Activated naive CD8-positive, alpha-beta T cell treated with anti-CD3 and anti-CD28 coated beads for 36 hours (primary cell): ENCODE measurements around the gene SPAG9. TPM values are rescaled to one million over a fixed set of nuclear protein-coding genes. Genes with fewer than 3 reads are reported as not detected.

ENCODE experiments used
- DNase-seq: peaks from one replicate; pipeline ENCODE4 v3.0.0; 2021
- H3K27ac Mint-ChIP-seq: one replicate; pipeline ENCODE4 v1.8.0; 2022; ENCODE audit warnings: mild to moderate bottlenecking, moderate library complexity, mixed read lengths
- H3K27me3 Mint-ChIP-seq: one replicate; pipeline ENCODE4 v1.8.0; 2022; ENCODE audit warnings: mild to moderate bottlenecking, mixed read lengths
- H3K36me3 Mint-ChIP-seq: one replicate; pipeline ENCODE4 v1.8.0; 2021; ENCODE audit warnings: mild to moderate bottlenecking, mixed read lengths
- H3K4me1 Mint-ChIP-seq: one replicate; pipeline ENCODE4 v1.8.0; 2021; ENCODE audit warnings: mixed read lengths
- H3K4me3 Mint-ChIP-seq: one replicate; pipeline ENCODE4 v1.8.0; 2022; ENCODE audit warnings: mild to moderate bottlenecking, moderate library complexity, mixed read lengths
- H3K9me3 Mint-ChIP-seq: one replicate; pipeline ENCODE4 v1.8.0; 2022; ENCODE audit warnings: mixed read lengths
- total RNA-seq, 2 experiments: library from RNA; stranded (reverse); gene quantifications; one replicate each; pipeline ENCODE4 v1.2.3, GENCODE V29; 2021

SPAG9 gene
- total RNA-seq, 2 experiments from 2014 or later, result 27.4 to 30.2 TPM

DNA sequence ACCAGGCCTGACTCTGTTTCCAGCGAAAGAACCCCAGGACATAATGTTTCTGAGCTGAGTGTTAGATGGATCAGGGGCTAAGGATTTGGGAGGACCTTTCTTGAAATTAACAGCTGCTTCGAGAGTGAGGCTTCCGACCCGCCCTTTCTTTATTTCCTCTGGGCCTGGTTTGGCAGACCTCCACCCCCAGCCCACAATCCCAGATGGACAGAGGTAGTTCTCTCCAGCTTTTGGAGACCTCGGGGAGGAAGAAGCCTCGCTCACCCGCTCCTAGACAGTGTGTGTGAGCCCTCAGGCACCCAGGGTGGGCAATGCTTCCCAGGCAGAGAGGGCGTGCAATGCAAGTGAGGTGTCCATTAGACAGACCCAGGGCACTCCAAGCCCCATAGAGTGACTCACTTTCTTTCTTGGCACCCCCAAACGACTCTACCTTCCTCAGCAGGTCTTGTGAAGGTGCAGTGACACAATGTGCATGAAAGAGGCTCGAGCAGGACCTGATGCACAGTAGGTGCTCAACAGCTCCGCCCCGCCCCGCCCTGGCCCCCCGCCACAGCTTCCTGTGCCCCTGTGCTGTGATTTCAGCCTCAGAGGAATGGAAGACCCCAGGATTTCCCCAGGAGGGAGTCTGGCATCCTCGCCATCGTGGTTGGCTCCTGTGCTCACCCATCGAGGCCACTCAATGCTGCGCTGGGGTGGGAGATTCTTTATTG, 203.8 kb downstream of the SPAG9 start:
- peaks cover 43% of the 10 kb centered on the region for H3K4me1 Mint-ChIP-seq
- H3K36me3 Mint-ChIP-seq, result no peaks in the 10 kb centered on the region
- peak overlapping the region; percentile 42 for H3K27ac Mint-ChIP-seq

DNA sequence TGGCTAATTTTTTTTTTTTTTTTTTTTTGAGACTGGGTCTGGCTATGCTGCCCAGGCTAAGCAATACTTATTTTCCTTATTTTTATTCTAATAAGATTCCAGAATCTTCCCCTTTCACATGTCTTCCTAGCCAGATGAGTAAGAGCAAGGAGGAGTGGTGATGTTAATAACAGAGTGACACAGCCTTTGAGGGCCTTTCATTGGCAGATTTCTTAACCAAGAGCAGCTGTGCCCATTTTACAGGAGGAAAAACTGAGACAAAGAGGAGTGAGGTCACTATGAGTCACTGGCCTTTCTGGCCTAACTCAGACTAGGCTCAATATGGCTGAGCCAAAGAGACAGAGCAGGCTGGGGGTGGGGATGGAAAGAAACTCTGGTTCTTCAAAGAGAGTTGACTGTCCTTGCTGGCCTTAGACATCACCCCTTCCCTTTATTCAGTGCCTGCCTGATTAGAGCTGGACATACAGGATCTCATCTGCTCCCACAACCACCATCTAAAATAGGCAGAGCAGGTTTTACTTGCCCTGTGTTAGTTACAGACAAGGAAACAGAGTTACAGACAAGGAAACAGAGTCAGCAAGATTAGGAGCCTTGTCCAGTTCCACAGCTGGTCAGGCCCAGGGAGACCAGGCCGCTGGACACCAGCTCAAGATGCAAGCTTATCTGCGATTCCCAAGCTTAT, 204.5 kb downstream of the SPAG9 start:
- peaks cover 43% of the 10 kb centered on the region for H3K4me1 Mint-ChIP-seq
- no peak for DNase-seq
- no peak overlapping the region for H3K4me3 Mint-ChIP-seq
- no peaks in the 10 kb centered on the region for H3K36me3 Mint-ChIP-seq
- peaks cover 2% of the 10 kb centered on the region for H3K9me3 Mint-ChIP-seq
- H3K27ac Mint-ChIP-seq, result no peak overlapping the region
- H3K27me3 Mint-ChIP-seq, result no peaks in the 10 kb centered on the region

More for the DNA sequence above, 203.8 kb downstream of the SPAG9 start:
- no peak for DNase-seq
- H3K9me3 Mint-ChIP-seq, result peaks cover 2% of the 10 kb centered on the region
- H3K4me3 Mint-ChIP-seq, result no peak overlapping the region
- no peaks in the 10 kb centered on the region for H3K27me3 Mint-ChIP-seq

DNA sequence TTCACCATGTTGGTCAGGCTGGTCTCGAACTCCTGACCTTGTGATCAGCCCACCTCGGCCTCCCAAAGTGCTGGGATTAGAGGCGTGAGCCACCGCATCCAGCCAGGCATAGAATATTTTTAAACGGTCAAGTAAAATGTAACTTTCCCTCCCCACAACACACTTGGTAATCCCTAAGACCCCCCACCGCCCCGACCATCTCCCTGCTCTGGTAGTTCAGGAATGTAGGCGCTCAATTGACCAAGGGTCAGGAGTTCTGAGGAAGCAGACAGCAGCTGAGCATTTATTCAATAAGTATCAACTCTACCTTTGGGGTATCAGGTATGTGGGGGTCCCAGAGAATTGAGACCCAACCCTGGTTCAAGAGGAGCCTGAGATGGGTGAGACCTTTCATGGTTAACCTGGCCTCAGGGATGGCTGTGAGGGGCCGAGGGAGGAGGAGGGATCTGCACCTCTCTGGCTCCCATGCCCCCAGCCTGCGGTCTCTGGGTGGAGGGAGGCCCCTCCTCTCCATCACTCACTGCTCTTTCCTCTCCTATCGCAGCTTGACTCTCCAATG, 206.1 kb downstream of the SPAG9 start:
- Mint-ChIP-seq H3K27me3 (no peaks in the 10 kb centered on the region), H3K27ac (peak overlapping the region; percentile 48), H3K4me3 (no peak overlapping the region), H3K4me1 (peaks cover 56% of the 10 kb centered on the region), H3K9me3 (peaks cover 2% of the 10 kb centered on the region), H3K36me3 (no peaks in the 10 kb centered on the region)
- no peak for DNase-seq

DNA sequence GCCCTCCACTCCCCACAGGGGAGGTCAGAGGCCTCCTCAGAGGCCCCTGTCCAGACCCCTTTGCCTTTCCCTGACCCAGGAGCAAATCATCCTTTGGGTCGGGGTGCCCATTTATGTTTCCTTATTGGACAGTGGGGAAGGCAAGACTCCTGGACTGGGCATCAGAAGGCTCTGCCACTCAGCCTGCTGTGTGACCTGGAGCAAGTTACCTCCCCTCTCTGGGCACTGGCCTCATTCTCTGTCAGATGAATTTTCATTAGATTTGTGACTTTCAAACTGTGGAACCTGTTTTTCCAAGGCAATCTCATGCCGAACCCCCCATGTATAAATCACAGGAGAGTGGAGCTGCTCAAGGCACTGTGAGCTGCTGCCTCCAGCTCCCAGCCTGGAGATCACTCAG, 207.5 kb downstream of the SPAG9 start:
- Mint-ChIP-seq H3K4me1 (peaks cover 59% of the 10 kb centered on the region), H3K27ac (no peak overlapping the region), H3K27me3 (no peaks in the 10 kb centered on the region), H3K36me3 (no peaks in the 10 kb centered on the region), H3K9me3 (peaks cover 2% of the 10 kb centered on the region), H3K4me3 (no peak overlapping the region)
- no peak for DNase-seq

Other genes starting within 250 kb of the SPAG9 start
- 100 to 1,000 TPM; 409 to 418 TPM for gene NME1, start 32.7 kb upstream of the SPAG9 start, total RNA-seq
- gene NME2, start 45.5 kb upstream of the SPAG9 start, total RNA-seq, result 100 to 1,000 TPM; 983 to 986 TPM
- gene MBTD1, start 139.2 kb upstream of the SPAG9 start, total RNA-seq, result 1 to 10 TPM; 7.6 to 8.1 TPM
- gene UTP18, start 139.7 kb upstream of the SPAG9 start, total RNA-seq, result 10 to 100 TPM; 74.6 to 77.8 TPM